NCI-H128 (cell line): ENCODE measurements around the gene FRRS1.
"Not testable (repeated sequence)": the region's sequence is repeated elsewhere in the genome, so short reads cannot be mapped to it uniquely, and the experiment has no call there.

Source experiments
- DNase-seq: peaks from one replicate; lab custom pipeline; 2025; ENCODE audit not compliant: unreplicated experiment; lab: John Stamatoyannopoulos, UW

The FRRS1 gene

GRCh38 chr1:99768524-99769245, 2.2 kb upstream of the FRRS1 start:
- no peak for DNase-seq

DNA sequence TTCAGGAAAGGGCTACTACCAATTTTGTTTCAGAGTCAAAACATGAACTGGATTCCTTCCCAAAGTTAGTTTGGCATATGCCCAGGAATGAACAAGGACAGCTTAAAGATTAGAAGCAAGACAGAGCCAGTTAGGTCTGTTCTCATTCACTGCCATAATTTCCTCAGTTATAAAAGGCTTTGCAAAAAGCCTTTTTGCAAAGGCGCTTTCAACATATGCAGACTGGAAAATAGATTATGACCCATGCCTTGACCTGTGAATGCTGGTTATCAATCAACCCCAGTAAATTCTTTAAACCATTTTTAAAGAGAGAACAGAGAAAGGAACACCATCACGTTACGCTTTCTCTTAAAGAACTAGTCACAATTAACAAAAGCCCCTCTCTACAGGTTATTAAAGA, 1.7 kb upstream of the FRRS1 start:
- DNase-seq = no peak

- no peak for DNase-seq
Measured at GRCh38 chr1:99764909-99765308, 1.5 kb downstream of the FRRS1 start.

DNA sequence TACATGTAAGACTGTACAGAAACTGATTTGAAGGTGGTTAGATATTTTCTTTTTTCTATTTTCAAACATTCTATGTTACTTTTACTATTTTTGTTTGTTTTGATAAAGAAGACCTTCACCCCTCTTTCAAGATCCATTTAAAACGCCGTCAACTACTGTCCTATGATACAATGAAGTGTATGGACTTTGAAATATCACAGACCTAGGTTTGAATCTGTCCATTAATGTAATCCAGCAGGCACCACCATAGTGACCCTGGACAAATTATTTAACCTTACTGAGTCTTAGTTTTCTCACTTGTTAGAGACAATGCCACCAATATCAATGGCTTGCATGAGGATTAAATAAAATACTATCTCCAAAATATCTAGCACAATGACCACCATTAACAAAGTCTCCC, 2.0 kb downstream of the FRRS1 start:
- no peak for DNase-seq

DNA sequence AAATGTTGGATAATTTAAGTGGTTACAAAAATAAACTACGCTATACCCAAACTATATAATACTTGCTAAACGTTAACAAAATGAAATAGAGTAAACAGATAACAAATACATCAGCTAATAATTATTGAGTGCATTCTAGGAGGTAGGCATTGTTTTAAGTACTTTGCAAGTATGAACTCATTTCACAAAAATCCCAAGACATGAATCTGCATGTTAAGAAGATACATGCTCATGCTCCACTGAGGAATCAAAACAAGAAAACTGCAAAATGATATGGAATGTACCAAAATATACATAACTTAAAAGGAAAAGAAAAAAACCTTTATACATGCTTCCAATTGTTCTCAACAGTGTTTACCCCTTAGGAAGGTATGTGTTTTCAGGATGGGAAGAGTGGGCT, 2.5 kb downstream of the FRRS1 start:
- DNase-seq = no peak

GRCh38 chr1:99761774-99762173, 4.7 kb downstream of the FRRS1 start:
- no peak for DNase-seq

GRCh38 chr1:99759518-99760160, 6.8 kb downstream of the FRRS1 start:
- no peak for DNase-seq

DNA sequence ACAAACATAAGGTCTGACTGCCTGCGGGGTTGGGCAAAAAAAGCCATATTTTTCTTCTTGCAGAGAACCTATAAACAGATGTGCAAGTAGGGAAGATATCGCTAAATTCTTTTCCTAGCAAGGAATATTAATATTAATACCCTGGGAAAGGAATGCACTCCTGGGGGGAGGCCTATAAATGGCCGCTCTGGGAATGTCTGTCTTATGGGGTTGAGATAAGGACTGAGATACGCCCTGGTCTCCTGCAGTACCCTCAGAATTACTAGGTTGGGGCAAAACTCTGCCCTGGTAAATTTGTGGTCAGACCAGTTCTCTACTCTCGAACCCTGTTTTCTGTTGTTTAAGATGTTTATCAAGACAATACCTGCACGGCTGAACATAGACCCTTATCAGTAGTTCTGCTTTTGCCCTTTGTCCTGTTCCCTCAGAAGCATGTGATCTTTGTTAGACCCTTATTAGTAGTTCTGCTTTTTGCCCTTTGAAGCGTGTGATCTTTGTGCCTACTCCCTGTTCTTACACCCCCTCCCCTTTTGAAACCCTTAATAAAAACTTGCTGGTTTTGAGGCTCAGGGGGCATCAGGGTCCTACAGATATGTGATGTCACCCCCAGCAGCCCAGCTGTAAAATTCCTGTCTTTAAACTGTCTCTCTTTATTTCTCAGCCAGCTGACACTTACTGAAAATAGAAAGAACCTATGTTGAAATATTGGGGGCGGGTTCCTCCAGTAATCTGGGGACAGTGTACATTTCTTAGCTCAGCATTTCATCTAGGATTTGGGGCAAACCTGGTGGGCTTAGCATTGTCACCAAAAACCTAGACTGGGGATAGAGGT, 7.5 kb downstream of the FRRS1 start:
- not testable (repeated sequence) for DNase-seq

DNA sequence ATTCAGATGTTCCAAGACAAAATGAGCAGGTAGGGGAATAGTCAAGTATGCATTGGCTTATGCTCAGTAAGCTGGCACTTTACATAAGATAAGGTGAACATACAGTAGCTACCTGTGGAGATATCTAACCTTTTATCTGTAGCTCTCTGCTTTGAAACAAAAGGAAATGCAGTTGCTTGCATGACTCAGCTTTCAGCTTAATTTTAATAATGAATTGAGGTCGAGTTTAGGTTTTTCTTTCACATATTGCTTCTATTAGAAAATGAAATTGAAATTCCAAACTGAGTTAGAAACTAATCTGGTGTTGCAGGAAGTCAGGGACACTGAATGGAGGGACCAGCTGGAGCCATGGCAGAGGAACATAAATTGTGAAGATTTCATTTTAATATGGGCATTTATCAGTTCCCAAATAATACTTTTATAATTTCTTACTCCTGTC, 8.3 kb downstream of the FRRS1 start:
- no peak for DNase-seq

DNA sequence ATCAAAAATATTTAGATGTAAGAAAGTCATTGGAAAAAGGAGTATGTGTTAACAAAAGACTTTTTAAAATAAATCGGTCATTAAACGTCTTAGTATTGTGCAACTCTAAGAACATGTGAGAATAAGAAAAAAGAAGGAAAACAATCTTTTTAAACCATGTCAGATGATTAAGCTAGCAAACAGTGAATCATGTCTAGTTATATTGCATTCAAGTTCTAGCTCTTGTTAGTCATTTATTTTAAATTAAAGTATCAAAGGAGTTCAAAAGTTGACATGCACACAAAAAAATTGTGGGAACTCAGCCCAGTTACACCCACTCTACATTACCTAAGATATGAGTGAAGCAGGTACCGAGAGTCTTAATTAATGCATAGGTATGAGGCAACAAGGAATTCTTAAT, 9.8 kb downstream of the FRRS1 start:
- DNase-seq = no peak

DNA sequence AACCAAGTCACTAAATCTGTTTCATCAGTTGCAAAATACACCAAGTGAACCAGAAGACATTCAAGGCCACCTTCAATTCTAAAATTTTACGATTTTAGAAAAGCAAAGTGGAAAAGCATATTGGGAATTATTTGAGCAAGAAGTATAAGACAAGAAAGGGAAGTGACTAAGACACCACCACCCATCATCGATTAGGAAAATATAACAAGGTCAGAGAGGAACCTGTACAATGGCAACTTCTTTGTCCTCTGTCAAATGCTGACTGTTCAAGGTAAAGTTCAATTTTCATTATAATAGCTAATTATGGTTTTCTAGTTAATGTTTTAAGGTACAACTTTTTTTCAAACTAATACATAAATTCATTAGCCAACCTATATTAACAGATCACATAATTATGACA, 10.8 kb downstream of the FRRS1 start:
- no peak for DNase-seq

GRCh38 chr1:99754697-99755096, 11.7 kb downstream of the FRRS1 start:
- no peak for DNase-seq

DNA sequence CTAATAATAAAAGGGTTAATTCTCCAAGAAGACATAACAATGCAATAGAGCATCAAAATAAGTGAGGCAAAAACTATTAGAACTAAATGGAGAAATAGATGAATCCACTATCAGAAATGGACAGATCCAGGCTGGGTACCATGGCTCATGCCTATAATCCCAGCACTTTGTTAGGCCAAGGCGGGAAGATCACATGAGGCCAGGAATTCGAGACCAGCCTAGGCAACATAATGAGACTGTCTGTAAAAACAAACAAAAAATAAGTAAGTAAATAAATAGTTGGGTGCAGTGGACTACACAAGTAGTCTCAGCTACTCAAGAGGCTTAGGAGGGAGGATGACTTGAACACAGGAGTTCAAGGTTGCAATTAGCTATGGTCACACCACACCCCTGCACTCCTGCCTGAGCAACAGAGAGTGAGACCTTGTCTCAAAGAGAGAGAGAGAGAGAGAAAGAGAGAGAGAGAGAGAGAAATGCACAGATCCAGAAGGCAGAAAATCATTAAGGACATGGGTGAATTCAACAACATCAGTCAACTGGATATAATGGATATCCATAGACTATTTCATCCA, 12.3 kb downstream of the FRRS1 start:
- DNase-seq = no peak

DNA sequence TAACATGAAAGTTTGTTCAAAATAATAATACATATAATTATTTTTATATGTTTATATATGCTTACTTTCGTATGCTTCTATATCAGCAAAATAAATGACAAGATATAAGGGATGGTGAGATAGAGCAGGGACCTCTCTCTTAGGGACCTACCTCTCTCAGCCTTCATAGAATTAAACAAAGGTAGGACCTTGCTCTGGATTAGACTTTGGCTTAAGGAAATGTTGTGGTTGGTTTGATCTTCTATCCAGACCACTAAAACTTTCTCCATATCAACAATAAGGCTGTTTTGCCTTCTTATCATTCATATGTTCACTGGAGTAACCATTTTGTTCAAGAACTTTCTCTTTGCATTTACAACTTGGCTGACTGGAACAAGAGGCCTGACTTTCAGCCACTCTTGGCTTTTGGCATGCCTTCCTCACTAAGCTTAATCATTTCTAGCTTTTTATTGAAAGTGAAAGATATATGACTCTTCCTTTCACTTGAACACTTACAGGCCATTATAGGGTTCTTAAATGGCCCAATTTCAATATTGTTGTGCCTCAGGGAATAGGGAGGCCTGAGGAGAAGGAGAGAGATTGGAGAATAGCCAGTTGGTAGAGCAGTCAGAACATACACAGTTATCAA, 14.4 kb downstream of the FRRS1 start:
- DNase-seq = no peak

- DNase-seq = no peak
Measured at GRCh38 chr1:99749504-99750347, 16.7 kb downstream of the FRRS1 start.

DNA sequence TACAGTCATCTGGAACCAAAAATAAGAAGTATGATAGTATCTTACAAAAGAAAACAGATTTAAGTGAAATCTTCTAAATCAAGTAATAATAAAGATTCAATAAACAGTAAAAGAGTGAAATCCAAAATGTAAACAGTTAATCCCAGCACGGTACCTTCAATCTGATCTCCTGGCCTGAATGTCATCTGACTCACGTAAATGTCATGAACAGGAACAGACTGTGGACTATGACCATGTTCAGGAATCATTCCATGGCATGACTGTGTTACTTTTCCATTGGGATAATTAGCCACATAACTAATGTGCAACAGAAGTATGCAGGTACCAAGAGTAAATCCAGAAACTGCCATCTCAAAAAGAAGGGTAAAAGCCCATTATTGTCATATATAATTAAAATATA, 18.0 kb downstream of the FRRS1 start:
- DNase-seq = no peak

DNA sequence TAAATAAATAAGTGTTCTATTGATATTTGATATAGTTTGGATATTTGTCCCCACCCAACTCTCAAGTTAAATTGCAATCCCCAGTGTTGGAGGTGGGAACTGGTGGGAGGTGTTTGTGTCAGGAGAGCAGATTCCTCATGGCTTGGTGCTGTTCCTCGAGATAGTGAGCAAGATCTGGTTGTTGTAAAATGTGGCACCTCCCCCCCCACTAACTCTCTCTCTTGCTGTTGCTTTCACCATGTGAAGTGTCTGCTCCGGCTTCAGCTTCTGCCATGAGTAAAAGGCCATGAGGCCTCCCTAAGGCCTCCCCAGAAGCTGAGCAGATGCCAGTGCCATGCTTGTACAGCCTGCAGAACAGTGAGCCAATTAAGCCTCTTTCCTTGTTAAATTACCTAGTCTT, 20.8 kb downstream of the FRRS1 start:
- no peak for DNase-seq

GRCh38 chr1:99745061-99745460, 21.4 kb downstream of the FRRS1 start:
- DNase-seq = no peak

- no peak for DNase-seq
Measured at GRCh38 chr1:99740141-99740540, 26.3 kb downstream of the FRRS1 start.

DNA sequence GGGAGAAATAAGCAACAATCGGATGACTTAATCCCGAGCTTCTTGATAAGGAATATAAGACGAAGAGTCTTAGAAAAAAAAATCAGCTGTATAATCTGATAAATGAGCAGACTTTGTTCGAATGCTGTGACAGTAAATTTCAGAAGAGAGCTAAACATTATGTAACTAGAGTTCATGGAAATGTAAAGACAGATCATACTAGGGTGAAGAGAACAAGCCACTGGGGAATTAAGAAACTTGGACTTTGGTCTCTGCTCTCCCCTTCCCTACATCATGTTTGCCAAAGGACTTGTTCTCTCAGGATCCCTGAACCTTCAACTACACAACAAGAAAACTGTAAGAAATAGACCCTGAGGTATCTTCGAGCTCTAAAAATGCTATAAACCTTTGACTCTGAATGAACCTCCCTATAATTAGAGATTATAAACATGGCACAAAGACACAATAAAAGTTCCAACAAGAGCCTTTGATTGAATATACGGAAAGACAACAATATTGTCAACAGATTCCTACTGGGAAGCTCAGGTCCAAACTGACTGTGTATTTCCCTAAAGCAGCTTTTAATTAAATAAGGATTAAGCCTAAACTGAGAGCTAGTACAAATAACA, 27.5 kb downstream of the FRRS1 start:
- DNase-seq = no peak
